ENCODE results near the gene EGR2. TPM values are rescaled to one million over a fixed set of nuclear protein-coding genes. Genes with fewer than 3 reads are reported as not detected.

The EGR2 gene
- total RNA-seq, 2 donors from 2014 or later: 3.0 to 4.0 TPM

DNA sequence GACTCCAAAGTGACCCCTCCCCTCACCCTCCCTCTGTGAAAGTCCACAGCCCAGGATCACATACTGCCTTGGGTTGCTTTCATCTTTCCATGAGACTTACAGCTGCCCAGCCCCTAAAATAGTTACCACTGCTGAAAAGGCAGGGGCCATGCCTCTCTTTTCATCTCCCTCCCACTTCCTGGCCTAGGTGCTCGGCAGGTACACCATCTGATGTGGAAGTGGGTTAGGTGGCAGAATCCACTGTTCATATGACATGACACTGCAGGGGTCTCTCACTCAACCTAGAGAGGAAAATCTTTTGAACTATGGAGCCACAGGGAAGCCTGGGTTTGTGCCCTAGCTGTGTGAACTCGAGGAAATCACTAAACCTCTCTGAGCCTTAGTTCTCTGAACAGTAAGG is 50.4 kb downstream of the EGR2 start:
- intact Hi-C loops (cut with DNase I): no loop called here
- no peak for DNase-seq (ENCODE audit: low spot score)

DNA sequence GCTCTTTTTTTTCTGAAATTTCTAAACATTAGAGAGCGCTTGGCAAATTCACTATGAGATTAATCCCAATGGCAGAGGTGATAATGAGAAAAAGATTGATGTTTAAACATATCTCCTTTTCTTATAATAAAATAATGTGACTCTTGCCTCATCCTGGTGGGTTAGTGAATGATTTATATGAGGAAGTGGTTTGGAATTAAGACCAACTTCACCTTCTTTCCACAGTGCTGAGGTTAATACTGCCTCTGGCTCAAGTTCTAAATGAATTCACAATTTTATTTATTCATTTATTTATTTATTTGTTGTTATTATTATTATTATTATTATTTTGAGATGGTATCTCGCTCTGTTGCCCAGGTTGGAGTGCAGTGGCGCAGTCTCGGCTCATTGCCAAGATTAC is 52.2 kb downstream of the EGR2 start:
- intact Hi-C loops (cut with DNase I): no loop called here
- no peak for DNase-seq (ENCODE audit: low spot score)

DNA sequence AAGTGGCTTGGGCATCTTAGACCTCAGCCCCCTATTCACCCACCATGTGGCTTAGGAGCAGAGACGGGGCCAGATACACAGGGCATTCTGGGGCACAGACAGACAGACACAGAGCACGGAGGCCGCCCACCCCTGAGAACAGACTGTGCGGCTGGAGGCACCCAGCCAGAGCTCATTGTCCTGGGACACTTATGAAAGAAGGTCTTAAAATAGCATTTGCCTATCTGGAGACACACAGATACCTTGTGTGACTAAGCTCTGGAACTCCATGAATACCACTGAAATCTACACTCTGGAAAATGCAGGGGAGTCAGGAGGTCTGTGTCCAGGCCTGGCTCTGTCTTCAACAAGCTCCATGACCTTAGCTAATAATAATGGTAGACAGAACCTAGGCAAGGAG is 53.0 kb downstream of the EGR2 start:
- DNase-seq (ENCODE audit: low spot score): no peak
- intact Hi-C loops (cut with DNase I): no loop called here

Other genes with a start within 250 kb of the EGR2 start
- gene ADO, start 11.6 kb downstream of the EGR2 start, total RNA-seq: 10 to 100 TPM; 16.4 to 20.7 TPM

Data from posterior vena cava (tissue), 2 donors.